ENCODE measurements around the gene KLHL40. TPM values are rescaled to one million over a fixed set of nuclear protein-coding genes. Genes with fewer than 3 reads are reported as not detected.

The KLHL40 gene
- total RNA-seq, 4 donors from 2014 or later: not detected

- no peaks in the 10 kb centered on the region for H3K4me1 ChIP-seq
- H3K27me3 ChIP-seq: no peaks in the 10 kb centered on the region
- H3K27ac ChIP-seq: no peak overlapping the region
- H3K4me3 ChIP-seq: no peak overlapping the region
- TF ChIP-seq CTCF (IDR thresholded peaks at IDR 0.05): no peak
- peaks cover 4% of the 10 kb centered on the region for H3K9me3 ChIP-seq
- H3K36me3 ChIP-seq: no peaks in the 10 kb centered on the region
- peak in 1 of 2 donors; percentile 35 for DNase-seq (ENCODE audit: low spot score in 2 of 2)
Measured at GRCh38 chr3:42673082-42673481, 12.3 kb upstream of the KLHL40 start.

DNA sequence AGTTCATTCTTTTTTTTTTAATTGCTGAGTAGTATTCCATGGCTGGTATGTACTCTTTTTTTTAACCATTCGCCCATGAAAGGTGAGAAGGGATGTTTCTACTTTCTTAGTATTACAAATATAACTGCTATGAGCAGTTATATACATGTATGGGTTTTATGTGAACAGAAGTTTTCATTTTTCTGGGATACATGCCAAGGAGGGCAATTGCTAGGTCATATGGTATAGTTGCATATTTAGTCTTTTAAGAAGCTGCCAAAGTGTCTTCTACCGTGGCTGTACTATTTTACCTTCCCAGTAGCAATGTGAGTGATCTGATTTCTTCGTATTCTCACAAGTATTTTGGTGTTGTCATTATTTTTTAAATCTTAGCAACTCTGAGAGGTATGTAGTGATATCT is 11.2 kb upstream of the KLHL40 start:
- WGBS: 53% methylated on average over 3 of the region's 3 CpGs
- TF ChIP-seq POLR2AphosphoS5 (IDR thresholded peaks at IDR 0.05) (no peak), CTCF (IDR thresholded peaks at IDR 0.05) (no peak)
- peaks cover 4% of the 10 kb centered on the region for H3K9me3 ChIP-seq
- H3K36me3 ChIP-seq: no peaks in the 10 kb centered on the region
- no peak for DNase-seq (ENCODE audit: low spot score in 2 of 2)
- no peaks in the 10 kb centered on the region for H3K27me3 ChIP-seq
- H3K4me3 ChIP-seq: no peak overlapping the region
- H3K27ac ChIP-seq: no peak overlapping the region
- no peaks in the 10 kb centered on the region for H3K4me1 ChIP-seq

- 85% methylated on average over 2 of the region's 2 CpGs for WGBS
- Histone ChIP-seq H3K4me3 (no peak overlapping the region), H3K27ac (no peak overlapping the region), H3K9me3 (peaks cover 4% of the 10 kb centered on the region), H3K27me3 (no peaks in the 10 kb centered on the region), H3K36me3 (no peaks in the 10 kb centered on the region), H3K4me1 (no peaks in the 10 kb centered on the region)
- DNase-seq (ENCODE audit: low spot score in 2 of 2): no peak
- TF ChIP-seq POLR2AphosphoS5 (IDR thresholded peaks at IDR 0.05) (no peak), CTCF (IDR thresholded peaks at IDR 0.05) (no peak), POLR2A (IDR thresholded peaks at IDR 0.05) (no peak), EP300 (IDR thresholded peaks at IDR 0.05) (no peak)
Measured at GRCh38 chr3:42675909-42676308, 9.4 kb upstream of the KLHL40 start.

- Histone ChIP-seq H3K27me3 (no peaks in the 10 kb centered on the region), H3K27ac (no peak overlapping the region), H3K36me3 (no peaks in the 10 kb centered on the region), H3K9me3 (peaks cover 4% of the 10 kb centered on the region), H3K4me3 (no peak overlapping the region), H3K4me1 (peaks cover 3% of the 10 kb centered on the region)
- DNase-seq (ENCODE audit: low spot score in 2 of 2): peak in 1 of 2 donors; percentile 28
- 89% methylated on average over 2 of the region's 2 CpGs for WGBS
- TF ChIP-seq POLR2A (IDR thresholded peaks at IDR 0.05): no peak
- no peak for TF ChIP-seq EP300 (IDR thresholded peaks at IDR 0.05)
- no peak for TF ChIP-seq CTCF (IDR thresholded peaks at IDR 0.05)
Measured at GRCh38 chr3:42678447-42678846, 6.9 kb upstream of the KLHL40 start.

DNA sequence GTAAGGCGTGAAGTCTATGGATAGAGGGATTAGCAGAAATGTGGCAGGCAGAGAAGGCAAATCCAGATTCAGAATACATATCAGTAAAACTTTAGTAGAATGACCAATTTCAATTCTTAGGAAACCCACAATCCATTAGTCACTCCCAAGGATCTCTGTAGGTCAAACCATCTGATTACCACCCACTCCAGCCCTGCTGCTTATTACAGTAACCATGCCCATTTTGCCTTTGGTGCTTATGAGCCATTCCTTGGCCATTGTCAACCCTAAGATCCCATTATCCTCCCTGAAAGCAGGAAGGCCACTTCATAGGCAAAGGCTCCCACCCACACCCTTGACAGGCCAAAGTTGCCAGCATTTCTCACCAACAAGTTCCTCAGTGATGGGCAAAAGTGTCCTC is 5.1 kb upstream of the KLHL40 start:
- no peak overlapping the region for H3K27ac ChIP-seq
- H3K4me1 ChIP-seq: peaks cover 18% of the 10 kb centered on the region
- TF ChIP-seq POLR2A (IDR thresholded peaks at IDR 0.05) (no peak), CTCF (IDR thresholded peaks at IDR 0.05) (no peak), POLR2AphosphoS5 (IDR thresholded peaks at IDR 0.05) (no peak), EP300 (IDR thresholded peaks at IDR 0.05) (no peak)
- no peaks in the 10 kb centered on the region for H3K27me3 ChIP-seq
- no peak for DNase-seq (ENCODE audit: low spot score in 2 of 2)
- H3K9me3 ChIP-seq: peaks cover 4% of the 10 kb centered on the region
- H3K36me3 ChIP-seq: no peaks in the 10 kb centered on the region
- whole genome bisulfite sequencing: 89% methylated on average over 1 of the region's 1 CpG
- no peak overlapping the region for H3K4me3 ChIP-seq

Measured in suprapubic skin (tissue), 4 donors.